Measurements from ENCODE around the gene SLIT1.

GRCh38 chr10:97153270-97153850 is 32.4 kb downstream of the SLIT1 start:
- TF ChIP-seq, protein P1, sequence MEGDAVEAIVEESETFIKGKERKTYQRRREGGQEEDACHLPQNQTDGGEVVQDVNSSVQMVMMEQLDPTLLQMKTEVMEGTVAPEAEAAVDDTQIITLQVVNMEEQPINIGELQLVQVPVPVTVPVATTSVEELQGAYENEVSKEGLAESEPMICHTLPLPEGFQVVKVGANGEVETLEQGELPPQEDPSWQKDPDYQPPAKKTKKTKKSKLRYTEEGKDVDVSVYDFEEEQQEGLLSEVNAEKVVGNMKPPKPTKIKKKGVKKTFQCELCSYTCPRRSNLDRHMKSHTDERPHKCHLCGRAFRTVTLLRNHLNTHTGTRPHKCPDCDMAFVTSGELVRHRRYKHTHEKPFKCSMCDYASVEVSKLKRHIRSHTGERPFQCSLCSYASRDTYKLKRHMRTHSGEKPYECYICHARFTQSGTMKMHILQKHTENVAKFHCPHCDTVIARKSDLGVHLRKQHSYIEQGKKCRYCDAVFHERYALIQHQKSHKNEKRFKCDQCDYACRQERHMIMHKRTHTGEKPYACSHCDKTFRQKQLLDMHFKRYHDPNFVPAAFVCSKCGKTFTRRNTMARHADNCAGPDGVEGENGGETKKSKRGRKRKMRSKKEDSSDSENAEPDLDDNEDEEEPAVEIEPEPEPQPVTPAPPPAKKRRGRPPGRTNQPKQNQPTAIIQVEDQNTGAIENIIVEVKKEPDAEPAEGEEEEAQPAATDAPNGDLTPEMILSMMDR (conservative IDR thresholded peaks at IDR 0.05) = no peak
- TF ChIP-seq ZFX (IDR thresholded peaks at IDR 0.05) = no peak

Data from C4-2B (cell line).